ENCODE results near the gene CITED4.

DNA sequence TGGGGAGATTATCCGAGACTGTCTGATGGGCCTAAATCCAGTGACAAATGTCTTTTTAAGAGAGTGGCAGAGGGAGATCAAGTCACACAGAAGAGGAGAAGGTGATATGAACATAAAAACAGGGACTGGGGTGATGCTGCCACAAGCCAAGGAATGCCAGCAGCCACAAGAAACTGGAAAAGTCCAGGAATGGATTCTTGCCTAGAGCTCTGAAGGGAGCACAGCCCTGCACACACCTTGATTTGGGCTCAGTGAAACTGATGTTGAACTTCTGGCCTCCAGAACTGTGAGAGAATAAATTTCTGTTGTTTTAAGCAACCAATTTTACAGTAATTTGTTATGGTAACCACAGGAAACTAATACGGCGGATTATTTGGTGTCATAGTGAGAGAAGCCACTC lies 19.5 kb downstream of the CITED4 start:
- TF ChIP-seq, protein P1, sequence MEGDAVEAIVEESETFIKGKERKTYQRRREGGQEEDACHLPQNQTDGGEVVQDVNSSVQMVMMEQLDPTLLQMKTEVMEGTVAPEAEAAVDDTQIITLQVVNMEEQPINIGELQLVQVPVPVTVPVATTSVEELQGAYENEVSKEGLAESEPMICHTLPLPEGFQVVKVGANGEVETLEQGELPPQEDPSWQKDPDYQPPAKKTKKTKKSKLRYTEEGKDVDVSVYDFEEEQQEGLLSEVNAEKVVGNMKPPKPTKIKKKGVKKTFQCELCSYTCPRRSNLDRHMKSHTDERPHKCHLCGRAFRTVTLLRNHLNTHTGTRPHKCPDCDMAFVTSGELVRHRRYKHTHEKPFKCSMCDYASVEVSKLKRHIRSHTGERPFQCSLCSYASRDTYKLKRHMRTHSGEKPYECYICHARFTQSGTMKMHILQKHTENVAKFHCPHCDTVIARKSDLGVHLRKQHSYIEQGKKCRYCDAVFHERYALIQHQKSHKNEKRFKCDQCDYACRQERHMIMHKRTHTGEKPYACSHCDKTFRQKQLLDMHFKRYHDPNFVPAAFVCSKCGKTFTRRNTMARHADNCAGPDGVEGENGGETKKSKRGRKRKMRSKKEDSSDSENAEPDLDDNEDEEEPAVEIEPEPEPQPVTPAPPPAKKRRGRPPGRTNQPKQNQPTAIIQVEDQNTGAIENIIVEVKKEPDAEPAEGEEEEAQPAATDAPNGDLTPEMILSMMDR (conservative IDR thresholded peaks at IDR 0.05 in 1 of 2, IDR thresholded peaks at IDR 0.05 in 1 of 2; ENCODE audit: low read depth in 1 of 2, low read length in 2 of 2) = no peak
- TF ChIP-seq EZH2 (IDR thresholded peaks at IDR 0.05; ENCODE audit: low read length, missing control alignments) = no peak

Measured in fibroblast of lung (primary cell).